ES-I3 (cell line): ENCODE results near the gene ATP13A4.

Source experiments
- H3K36me3 ChIP-seq: 2 replicates; pipeline ENCODE4 v1.6.1; 2013; ENCODE audit warnings: mild to moderate bottlenecking, low read length, control low read depth, moderate library complexity; ENCODE audit not compliant: insufficient read depth
- H3K4me1 ChIP-seq: 2 replicates; pipeline ENCODE4 v1.6.1; 2013; ENCODE audit warnings: mild to moderate bottlenecking, control low read depth, low read length; ENCODE audit not compliant: insufficient read depth
- H3K9ac ChIP-seq: 2 replicates; pipeline ENCODE4 v1.6.1; 2013; ENCODE audit warnings: low read depth, mild to moderate bottlenecking, low read length, moderate library complexity
- H3K9me3 ChIP-seq: 2 replicates; pipeline ENCODE4 v1.6.1; 2013; ENCODE audit warnings: mild to moderate bottlenecking, low read length, moderate library complexity; ENCODE audit not compliant: control insufficient read depth, insufficient read depth

ATP13A4 gene

GRCh38 chr3:193375614-193376013 lies 179.1 kb downstream of the ATP13A4 start:
- no peaks in the 10 kb centered on the region; the same call in 1 of the 2 replicates for H3K4me1 ChIP-seq
- no peaks in the 10 kb centered on the region for H3K36me3 ChIP-seq
- no peak overlapping the region for H3K9ac ChIP-seq
- H3K9me3 ChIP-seq: no peaks in the 10 kb centered on the region

GRCh38 chr3:193372783-193373182 lies 181.9 kb downstream of the ATP13A4 start:
- no peaks in the 10 kb centered on the region for H3K9me3 ChIP-seq
- no peaks in the 10 kb centered on the region for H3K36me3 ChIP-seq
- no peak overlapping the region for H3K9ac ChIP-seq

GRCh38 chr3:193367868-193368267 lies 186.8 kb downstream of the ATP13A4 start:
- H3K9ac ChIP-seq: no peak overlapping the region
- H3K9me3 ChIP-seq: no peaks in the 10 kb centered on the region
- H3K36me3 ChIP-seq: no peaks in the 10 kb centered on the region
- no peaks in the 10 kb centered on the region for H3K4me1 ChIP-seq

More at GRCh38 chr3:193372783-193373182, 181.9 kb downstream of the ATP13A4 start:
- H3K4me1 ChIP-seq: no peaks in the 10 kb centered on the region

- Histone ChIP-seq H3K36me3 (no peaks in the 10 kb centered on the region), H3K4me1 (no peaks in the 10 kb centered on the region), H3K9me3 (no peaks in the 10 kb centered on the region), H3K9ac (no peak overlapping the region)
Measured at GRCh38 chr3:193357291-193357690, 197.4 kb downstream of the ATP13A4 start.

GRCh38 chr3:193354423-193354822 lies 200.3 kb downstream of the ATP13A4 start:
- Histone ChIP-seq H3K9me3 (no peaks in the 10 kb centered on the region), H3K36me3 (no peaks in the 10 kb centered on the region), H3K9ac (no peak overlapping the region), H3K4me1 (no peaks in the 10 kb centered on the region)
